Neural crest cell (in vitro differentiated cells): Measurements from ENCODE around the gene ACVR1. TPM values are rescaled to one million over a fixed set of nuclear protein-coding genes. Genes with fewer than 3 reads are reported as not detected.
A peak's percentile ranks its signal among the peaks of the same experiment; 100 is the strongest.

Source experiments
- DNase-seq: peaks from one replicate; pipeline ENCODE4 v3.0.0; 2021; ENCODE audit warnings: low read depth, mixed read lengths, low spot score
- H3K27ac Mint-ChIP-seq: one replicate; pipeline ENCODE4 v1.8.0; 2021; ENCODE audit warnings: mild to moderate bottlenecking, mixed read lengths; ENCODE audit not compliant: unreplicated experiment
- H3K27me3 Mint-ChIP-seq: 2 replicates; pipeline ENCODE4 v1.8.0; 2021; ENCODE audit warnings: low read depth, mild to moderate bottlenecking, mixed read lengths
- H3K36me3 Mint-ChIP-seq: 2 replicates; pipeline ENCODE4 v1.8.0; 2021; ENCODE audit warnings: low read depth, mild to moderate bottlenecking, mixed read lengths
- H3K4me1 Mint-ChIP-seq: 2 replicates; pipeline ENCODE4 v1.8.0; 2021; ENCODE audit warnings: mixed read lengths
- H3K4me3 Mint-ChIP-seq: one replicate; pipeline ENCODE4 v1.8.0; 2021; ENCODE audit warnings: mild to moderate bottlenecking, mixed read lengths
- H3K9me3 Mint-ChIP-seq: 2 replicates; pipeline ENCODE4 v1.8.0; 2021; ENCODE audit warnings: mixed read lengths
- total RNA-seq: library from RNA; stranded (reverse); gene quantifications from 2 replicates; pipeline ENCODE4 v1.2.1, GENCODE V29; 2021
- TF ChIP-seq, protein P1 (sequence below): fragments of 200-600 bp; sonication (generic); conservative IDR thresholded peaks from 2 replicates; pipeline ENCODE4 v1.5.0; 2021; ENCODE audit warnings: antibody characterized with exemption, mild to moderate bottlenecking

The ACVR1 gene
- total RNA-seq, 1 donor from 2014 or later = 12.5 TPM

DNA sequence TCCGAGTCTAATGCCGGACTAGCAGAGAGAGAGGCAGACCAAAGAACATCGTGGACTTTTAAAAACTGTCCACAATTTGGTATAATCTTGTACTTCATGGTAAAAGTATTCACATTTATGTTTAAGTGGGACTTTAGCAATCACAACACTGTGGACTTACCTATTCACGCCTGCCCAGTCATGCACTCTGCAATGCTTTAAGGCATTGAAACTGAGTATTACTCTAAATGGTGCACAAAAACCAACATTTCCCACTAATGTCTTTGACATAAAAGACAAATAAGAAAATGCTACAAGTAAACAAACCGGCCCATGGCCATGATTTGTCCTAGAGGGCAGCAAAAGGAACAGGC lies 91.3 kb downstream of the ACVR1 start:
- peaks cover 5% of the 10 kb centered on the region for H3K36me3 Mint-ChIP-seq
- DNase-seq = no peak
- H3K27me3 Mint-ChIP-seq = no peaks in the 10 kb centered on the region
- H3K27ac Mint-ChIP-seq = no peak overlapping the region
- TF ChIP-seq, protein P1, sequence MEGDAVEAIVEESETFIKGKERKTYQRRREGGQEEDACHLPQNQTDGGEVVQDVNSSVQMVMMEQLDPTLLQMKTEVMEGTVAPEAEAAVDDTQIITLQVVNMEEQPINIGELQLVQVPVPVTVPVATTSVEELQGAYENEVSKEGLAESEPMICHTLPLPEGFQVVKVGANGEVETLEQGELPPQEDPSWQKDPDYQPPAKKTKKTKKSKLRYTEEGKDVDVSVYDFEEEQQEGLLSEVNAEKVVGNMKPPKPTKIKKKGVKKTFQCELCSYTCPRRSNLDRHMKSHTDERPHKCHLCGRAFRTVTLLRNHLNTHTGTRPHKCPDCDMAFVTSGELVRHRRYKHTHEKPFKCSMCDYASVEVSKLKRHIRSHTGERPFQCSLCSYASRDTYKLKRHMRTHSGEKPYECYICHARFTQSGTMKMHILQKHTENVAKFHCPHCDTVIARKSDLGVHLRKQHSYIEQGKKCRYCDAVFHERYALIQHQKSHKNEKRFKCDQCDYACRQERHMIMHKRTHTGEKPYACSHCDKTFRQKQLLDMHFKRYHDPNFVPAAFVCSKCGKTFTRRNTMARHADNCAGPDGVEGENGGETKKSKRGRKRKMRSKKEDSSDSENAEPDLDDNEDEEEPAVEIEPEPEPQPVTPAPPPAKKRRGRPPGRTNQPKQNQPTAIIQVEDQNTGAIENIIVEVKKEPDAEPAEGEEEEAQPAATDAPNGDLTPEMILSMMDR = no peak
- peaks cover 4% of the 10 kb centered on the region for H3K4me1 Mint-ChIP-seq
- no peaks in the 10 kb centered on the region for H3K9me3 Mint-ChIP-seq
- H3K4me3 Mint-ChIP-seq = no peak overlapping the region

DNA sequence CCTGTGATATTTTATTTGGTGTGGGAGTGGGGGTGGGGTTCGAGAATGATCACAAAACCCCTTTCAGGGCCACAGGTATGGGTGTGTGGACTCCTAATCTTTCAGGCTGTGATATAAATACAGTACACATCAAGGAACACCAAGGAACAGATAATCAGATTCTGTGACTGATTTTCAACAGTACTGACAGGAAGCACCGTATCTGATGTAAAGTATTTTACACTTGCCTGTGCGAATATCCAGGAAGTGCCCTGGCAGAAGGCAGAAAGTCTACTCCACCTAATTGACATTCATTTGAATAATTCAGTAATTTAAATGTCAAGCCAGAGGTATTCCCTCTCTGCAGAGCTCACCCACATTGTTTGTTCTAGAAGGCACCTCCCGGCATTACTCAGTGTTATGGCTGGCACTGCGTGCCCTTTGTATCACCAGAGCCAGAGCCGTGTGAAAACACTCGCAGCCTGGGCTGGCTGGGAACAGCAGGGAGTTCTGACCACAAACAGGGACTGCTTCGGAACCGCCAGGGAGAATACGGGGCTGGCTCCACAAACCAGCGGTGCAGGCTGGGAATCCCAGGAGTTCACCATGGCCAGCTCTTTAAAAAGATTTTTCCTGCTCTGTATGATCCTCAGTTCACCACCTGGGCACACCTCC lies 91.8 kb downstream of the ACVR1 start:
- no peaks in the 10 kb centered on the region for H3K27me3 Mint-ChIP-seq
- TF ChIP-seq, protein P1 = no peak
- H3K4me1 Mint-ChIP-seq = peaks cover 4% of the 10 kb centered on the region
- H3K36me3 Mint-ChIP-seq = peaks cover 5% of the 10 kb centered on the region
- no peak for DNase-seq
- H3K4me3 Mint-ChIP-seq = no peak overlapping the region
- H3K27ac Mint-ChIP-seq = no peak overlapping the region
- H3K9me3 Mint-ChIP-seq = no peaks in the 10 kb centered on the region

DNA sequence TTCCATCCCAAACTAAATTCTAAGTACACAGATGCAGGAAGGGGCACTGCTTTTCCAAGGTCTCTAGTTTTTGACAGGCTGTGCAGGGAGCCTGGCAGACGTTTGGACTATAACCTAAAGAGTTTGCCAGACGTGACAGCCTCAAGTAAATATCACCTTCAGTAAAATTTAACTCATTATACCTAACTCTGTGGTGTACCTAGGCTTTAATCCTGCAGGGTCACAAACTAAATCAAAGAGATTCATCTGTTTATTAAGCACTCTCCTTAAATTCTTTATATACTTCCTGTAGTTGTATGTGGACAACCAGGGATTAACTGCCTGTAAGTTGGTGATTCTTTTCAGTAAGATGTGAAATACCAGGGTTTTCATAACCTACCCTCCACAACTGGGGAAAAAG lies 92.9 kb downstream of the ACVR1 start:
- H3K27ac Mint-ChIP-seq = no peak overlapping the region
- DNase-seq = no peak
- no peaks in the 10 kb centered on the region for H3K9me3 Mint-ChIP-seq
- no peaks in the 10 kb centered on the region for H3K27me3 Mint-ChIP-seq
- no peak overlapping the region for H3K4me3 Mint-ChIP-seq
- peaks cover 5% of the 10 kb centered on the region for H3K36me3 Mint-ChIP-seq
- peaks cover 4% of the 10 kb centered on the region for H3K4me1 Mint-ChIP-seq
- TF ChIP-seq, protein P1 = no peak

DNA sequence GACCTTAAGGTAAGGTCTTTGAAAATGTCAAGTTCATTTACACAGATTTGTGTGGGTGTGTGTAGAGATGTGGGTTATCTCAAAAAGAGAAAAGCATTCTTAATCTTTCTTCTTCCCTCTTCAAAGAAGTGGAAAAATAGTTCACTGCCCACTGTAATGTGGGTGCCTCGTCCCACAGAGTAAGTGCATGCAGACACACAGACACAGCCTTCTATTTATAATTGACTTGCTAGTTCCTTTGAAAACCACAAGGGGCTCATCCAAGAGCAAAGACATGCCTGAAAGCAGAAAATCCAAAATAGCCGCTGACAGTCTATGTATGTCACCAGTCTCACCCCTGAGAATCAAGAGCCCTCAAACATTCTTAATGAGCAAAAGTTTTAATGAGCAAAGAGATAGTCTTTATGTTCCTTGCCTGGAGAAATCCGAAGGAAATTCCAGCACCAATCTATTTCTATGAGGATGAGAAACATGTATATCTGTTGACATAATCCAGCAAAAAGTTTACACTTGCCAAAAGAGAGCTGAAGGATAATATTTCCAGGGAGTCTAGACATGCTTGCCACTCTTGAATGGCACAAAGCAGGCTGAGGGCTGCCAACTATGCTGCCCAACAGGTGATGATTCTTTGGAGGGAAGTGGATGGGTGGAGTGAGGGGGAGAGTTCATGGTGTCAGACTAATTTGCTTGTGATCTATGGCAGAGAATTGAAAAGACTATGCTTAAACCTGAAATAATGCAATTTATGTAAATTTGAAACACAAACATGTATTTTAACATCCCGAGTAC lies 93.9 kb downstream of the ACVR1 start:
- Mint-ChIP-seq H3K27me3 (no peaks in the 10 kb centered on the region), H3K4me3 (no peak overlapping the region), H3K36me3 (peaks cover 9% of the 10 kb centered on the region), H3K9me3 (no peaks in the 10 kb centered on the region), H3K4me1 (peaks cover 4% of the 10 kb centered on the region), H3K27ac (no peak overlapping the region)
- no peak for DNase-seq
- TF ChIP-seq, protein P1 = peak; percentile 47

DNA sequence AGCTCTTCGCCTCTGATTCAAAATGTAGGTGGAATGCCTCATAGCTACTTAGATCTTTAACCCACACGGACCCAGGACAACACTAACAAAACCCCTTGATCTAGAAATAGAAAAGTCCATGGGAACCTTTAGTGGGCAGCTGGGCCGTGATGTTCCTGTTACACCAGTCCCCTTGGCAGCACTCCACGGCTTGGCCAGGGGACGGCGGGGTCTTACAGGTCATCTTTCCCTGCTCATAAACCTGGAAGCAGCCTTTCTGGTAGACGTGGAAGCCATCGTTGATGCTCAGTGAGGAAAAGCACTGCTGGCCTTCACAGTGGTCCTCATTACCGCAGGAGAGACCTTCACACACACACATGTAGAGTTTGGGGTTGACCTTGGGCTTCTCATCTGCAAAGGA lies 95.9 kb downstream of the ACVR1 start:
- H3K9me3 Mint-ChIP-seq = no peaks in the 10 kb centered on the region
- TF ChIP-seq, protein P1 = no peak
- no peak for DNase-seq
- H3K4me1 Mint-ChIP-seq = peaks cover 4% of the 10 kb centered on the region
- no peak overlapping the region for H3K4me3 Mint-ChIP-seq
- H3K27ac Mint-ChIP-seq = no peak overlapping the region
- peaks cover 9% of the 10 kb centered on the region for H3K36me3 Mint-ChIP-seq
- no peaks in the 10 kb centered on the region for H3K27me3 Mint-ChIP-seq
